IMR-90 (cell line): ENCODE results near the gene COL8A1.
"Not testable (repeated sequence)": the region's sequence is repeated elsewhere in the genome, so short reads cannot be mapped to it uniquely, and the experiment has no call there.

Experiments used
- CEBPB ChIP-seq: IDR thresholded peaks from 2 replicates; pipeline ENCODE4 v1.6.1; 2012; ENCODE audit warnings: low read depth, low read length, improper control_type of control experiment
- CTCF ChIP-seq: conservative IDR thresholded peaks from 2 replicates; pipeline ENCODE4 v1.5.1; 2012; ENCODE audit warnings: mild to moderate bottlenecking, low read depth, low read length, improper control_type of control experiment
- MAZ ChIP-seq: IDR thresholded peaks from 2 replicates; pipeline ENCODE4 v1.6.1; 2012; ENCODE audit warnings: low read depth, mild to moderate bottlenecking, low read length, improper control_type of control experiment, moderate library complexity, borderline replicate concordance
- POLR2A ChIP-seq: IDR thresholded peaks from 2 replicates; pipeline ENCODE4 v1.6.1; 2012; ENCODE audit warnings: mild to moderate bottlenecking, low read depth, low read length
- RAD21 ChIP-seq: IDR thresholded peaks from 2 replicates; pipeline ENCODE4 v1.6.1; 2012; ENCODE audit warnings: low read length, improper control_type of control experiment
- USF2 ChIP-seq: fragments of 150-350 bp; IDR thresholded peaks from 2 replicates; pipeline ENCODE4 v1.6.1; 2017; ENCODE audit warnings: mild to moderate bottlenecking, antibody characterized with exemption, low read length, low read depth

- TF ChIP-seq CTCF, RAD21, USF2, MAZ, POLR2A, CEBPB: not testable (repeated sequence)
Measured at GRCh38 chr3:99841949-99842348, 203.6 kb downstream of the COL8A1 start.
